ENCODE data around the gene TVP23B. TPM values are rescaled to one million over a fixed set of nuclear protein-coding genes. Genes with fewer than 3 reads are reported as not detected.

TVP23B gene
- total and polyA plus RNA-seq, 7 donors: 11.8 to 48.5 (median 18.8) TPM

DNA sequence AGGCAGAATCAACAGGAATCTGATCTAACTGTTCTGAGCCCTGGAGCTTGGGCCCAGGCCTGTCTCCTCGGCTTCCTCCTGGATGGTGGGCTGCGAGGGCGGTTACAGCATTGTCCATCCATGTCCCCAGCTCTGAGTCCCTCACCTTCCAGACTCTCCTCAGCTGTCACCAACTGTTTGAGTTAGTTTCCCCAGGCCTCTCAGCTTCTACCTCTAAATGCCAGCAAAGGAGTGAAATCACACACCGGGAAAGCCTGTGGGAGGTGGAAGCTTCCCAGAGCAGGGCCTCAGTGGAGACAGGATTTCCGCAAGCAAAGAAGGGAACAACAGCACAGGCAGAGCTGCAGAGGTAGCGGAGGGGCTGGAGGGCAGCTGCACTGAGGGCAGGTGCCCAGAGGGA, 67.5 kb downstream of the TVP23B start:
- no peaks in the 10 kb centered on the region for H3K9me3 ChIP-seq
- H3K4me1 ChIP-seq: no peaks in the 10 kb centered on the region
- TF ChIP-seq, protein P1, sequence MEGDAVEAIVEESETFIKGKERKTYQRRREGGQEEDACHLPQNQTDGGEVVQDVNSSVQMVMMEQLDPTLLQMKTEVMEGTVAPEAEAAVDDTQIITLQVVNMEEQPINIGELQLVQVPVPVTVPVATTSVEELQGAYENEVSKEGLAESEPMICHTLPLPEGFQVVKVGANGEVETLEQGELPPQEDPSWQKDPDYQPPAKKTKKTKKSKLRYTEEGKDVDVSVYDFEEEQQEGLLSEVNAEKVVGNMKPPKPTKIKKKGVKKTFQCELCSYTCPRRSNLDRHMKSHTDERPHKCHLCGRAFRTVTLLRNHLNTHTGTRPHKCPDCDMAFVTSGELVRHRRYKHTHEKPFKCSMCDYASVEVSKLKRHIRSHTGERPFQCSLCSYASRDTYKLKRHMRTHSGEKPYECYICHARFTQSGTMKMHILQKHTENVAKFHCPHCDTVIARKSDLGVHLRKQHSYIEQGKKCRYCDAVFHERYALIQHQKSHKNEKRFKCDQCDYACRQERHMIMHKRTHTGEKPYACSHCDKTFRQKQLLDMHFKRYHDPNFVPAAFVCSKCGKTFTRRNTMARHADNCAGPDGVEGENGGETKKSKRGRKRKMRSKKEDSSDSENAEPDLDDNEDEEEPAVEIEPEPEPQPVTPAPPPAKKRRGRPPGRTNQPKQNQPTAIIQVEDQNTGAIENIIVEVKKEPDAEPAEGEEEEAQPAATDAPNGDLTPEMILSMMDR (IDR thresholded peaks at IDR 0.05): no peak
- no peak for DNase-seq
- H3K27ac ChIP-seq: no peak overlapping the region
- H3K4me3 ChIP-seq: no peak overlapping the region
- intact Hi-C loops (cut with DNase I): no loop called here
- no peaks in the 10 kb centered on the region for H3K36me3 ChIP-seq (ENCODE audit: insufficient read depth in 1 of 2, low read depth in 1 of 2)
- 79 to 90% (median 84%) methylated on average over 6 of the region's 6 CpGs for WGBS, 3 donors
- ATAC-seq: no peak
- H3K27me3 ChIP-seq (ENCODE audit: insufficient read depth in 3 of 3, low read length in 2 of 3): no peaks in the 10 kb centered on the region

DNA sequence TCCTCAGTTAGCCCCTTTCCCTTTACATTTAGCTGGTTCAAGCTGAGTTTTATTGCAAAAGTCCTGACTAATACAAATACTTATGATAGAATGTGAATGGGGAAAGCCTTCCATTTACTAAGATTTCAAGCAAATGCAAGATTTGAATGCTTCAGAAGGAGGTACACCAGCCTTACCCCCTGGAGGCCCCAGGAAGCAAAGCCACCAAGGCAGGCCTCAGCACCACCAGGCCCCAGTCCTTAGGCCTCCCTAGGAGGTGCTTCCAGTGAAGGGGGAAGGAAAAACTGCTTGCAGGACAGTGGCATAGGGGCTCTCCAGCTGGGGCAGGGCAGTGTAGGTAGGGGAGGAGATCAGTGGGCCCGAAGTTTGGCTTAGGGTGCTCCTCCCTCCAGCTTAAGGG, 69.7 kb downstream of the TVP23B start:
- ATAC-seq (no peak), DNase-seq (no peak)
- no peaks in the 10 kb centered on the region for H3K27me3 ChIP-seq (ENCODE audit: insufficient read depth in 3 of 3, low read length in 2 of 3)
- peaks cover 6% of the 10 kb centered on the region for H3K4me1 ChIP-seq
- no peak overlapping the region for H3K27ac ChIP-seq
- TF ChIP-seq, protein P1 (IDR thresholded peaks at IDR 0.05): no peak
- H3K36me3 ChIP-seq (ENCODE audit: insufficient read depth in 1 of 2, low read depth in 1 of 2): no peaks in the 10 kb centered on the region
- WGBS, 3 donors: 82 to 93% (median 83%) methylated on average over 1 of the region's 1 CpG
- H3K4me3 ChIP-seq: no peak overlapping the region
- intact Hi-C loops (cut with DNase I): no loop called here
- no peaks in the 10 kb centered on the region for H3K9me3 ChIP-seq

DNA sequence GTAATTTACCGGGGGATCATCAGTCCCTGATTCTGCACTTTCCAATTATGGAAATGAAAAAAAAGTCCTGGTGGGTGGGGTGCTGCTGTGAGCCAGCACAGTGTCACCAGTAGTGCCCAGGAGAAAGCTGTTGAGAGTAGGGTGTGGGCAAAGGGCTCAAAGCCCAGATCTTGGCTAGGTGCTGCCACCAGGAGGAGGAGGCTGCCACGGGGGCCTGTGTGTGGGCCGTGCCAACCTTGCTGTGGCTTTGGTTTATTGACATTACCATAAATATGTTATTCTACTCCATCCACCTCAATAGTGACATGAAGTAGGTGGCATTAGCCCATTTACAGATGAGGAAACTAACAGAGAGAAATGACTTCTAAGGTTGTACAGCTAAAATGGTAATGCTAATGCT, 70.2 kb downstream of the TVP23B start:
- TF ChIP-seq, protein P1 (IDR thresholded peaks at IDR 0.05): no peak
- Histone ChIP-seq H3K27me3 (ENCODE audit: insufficient read depth in 3 of 3, low read length in 2 of 3) (no peaks in the 10 kb centered on the region), H3K4me3 (no peak overlapping the region), H3K27ac (no peak overlapping the region), H3K36me3 (ENCODE audit: insufficient read depth in 1 of 2, low read depth in 1 of 2) (no peaks in the 10 kb centered on the region), H3K9me3 (no peaks in the 10 kb centered on the region), H3K4me1 (peaks cover 7% of the 10 kb centered on the region)
- ATAC-seq (no peak), DNase-seq (no peak)
- intact Hi-C loops (cut with DNase I): no loop called here
- WGBS, 3 donors: 72 to 84% (median 80%) methylated on average over 3 of the region's 3 CpGs

DNA sequence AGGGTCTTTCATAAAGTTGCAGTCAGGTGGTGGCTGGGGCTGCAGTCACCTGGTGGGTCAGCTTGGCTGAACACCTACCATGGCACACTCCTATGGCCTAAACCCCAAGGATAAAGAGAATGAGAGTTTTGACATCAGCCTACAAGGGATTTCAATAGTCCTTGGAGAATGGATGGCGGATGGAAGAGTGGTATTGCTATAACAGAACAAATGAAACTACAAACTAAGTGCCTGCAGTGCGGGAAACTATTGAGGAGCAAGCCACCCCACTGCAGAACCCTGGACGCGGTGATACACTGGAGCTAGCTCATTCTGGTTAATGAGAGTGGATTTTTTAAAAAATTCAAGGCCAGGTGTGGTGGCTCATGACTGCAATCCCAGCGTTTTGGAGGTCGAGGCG, 74.0 kb downstream of the TVP23B start:
- H3K27ac ChIP-seq: no peak overlapping the region
- no peak for ATAC-seq
- H3K4me1 ChIP-seq: peaks cover 19% of the 10 kb centered on the region
- H3K9me3 ChIP-seq: no peaks in the 10 kb centered on the region
- no peaks in the 10 kb centered on the region for H3K36me3 ChIP-seq (ENCODE audit: insufficient read depth in 1 of 2, low read depth in 1 of 2)
- TF ChIP-seq, protein P1 (IDR thresholded peaks at IDR 0.05): no peak
- no peaks in the 10 kb centered on the region for H3K27me3 ChIP-seq (ENCODE audit: insufficient read depth in 3 of 3, low read length in 2 of 3)
- no peak for DNase-seq
- intact Hi-C loops (cut with DNase I): no loop called here
- WGBS, 3 donors: 84 to 89% (median 86%) methylated on average over 7 of the region's 7 CpGs
- H3K4me3 ChIP-seq: no peak overlapping the region

DNA sequence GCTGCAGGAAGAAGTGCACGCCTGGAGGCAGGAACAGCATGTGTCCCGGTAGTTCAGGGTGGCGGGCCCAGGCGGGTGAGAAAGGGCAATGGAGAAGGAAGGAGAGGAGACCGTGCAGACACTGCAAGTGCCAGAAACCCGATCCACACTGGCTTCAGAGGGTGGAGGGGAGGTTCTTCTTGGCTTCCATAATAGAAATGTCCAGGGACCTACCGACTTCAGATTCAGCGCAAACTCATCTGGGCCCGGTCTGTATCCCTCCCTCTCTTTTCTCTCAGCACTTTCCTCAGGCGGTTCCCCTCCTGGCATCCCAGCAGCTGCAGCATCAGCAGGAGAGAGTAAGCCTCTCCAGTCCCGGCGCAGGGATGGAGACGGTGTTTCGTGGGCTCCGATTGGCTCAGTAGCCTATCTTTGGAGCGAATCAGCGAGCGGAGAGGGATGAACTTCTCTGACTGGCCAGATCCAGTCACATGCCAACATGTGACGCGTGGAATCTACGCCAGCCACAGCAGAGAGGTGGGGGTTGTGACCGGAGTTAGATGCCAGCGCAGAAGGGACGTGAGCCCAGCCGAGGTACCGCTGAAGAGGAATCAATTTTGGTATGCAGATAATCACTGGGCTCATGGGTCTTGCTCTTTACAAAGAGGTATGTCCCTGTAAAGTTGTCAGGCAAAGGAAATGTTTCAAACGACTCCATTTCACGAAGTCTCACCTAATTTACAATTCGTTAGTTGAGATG, 75.0 kb downstream of the TVP23B start:
- no peaks in the 10 kb centered on the region for H3K36me3 ChIP-seq (ENCODE audit: insufficient read depth in 1 of 2, low read depth in 1 of 2)
- intact Hi-C loops (cut with DNase I): no loop called here
- TF ChIP-seq, protein P1 (IDR thresholded peaks at IDR 0.05): no peak
- H3K27me3 ChIP-seq (ENCODE audit: insufficient read depth in 3 of 3, low read length in 2 of 3): no peaks in the 10 kb centered on the region
- peaks cover 19% of the 10 kb centered on the region for H3K4me1 ChIP-seq
- ATAC-seq (peak; percentile 87 to 91 (median 90)), DNase-seq (peak; percentile 90 to 93)
- no peaks in the 10 kb centered on the region for H3K9me3 ChIP-seq
- 0% methylated on average over 28 to 29 of the region's 29 CpGs for WGBS, 3 donors
- H3K4me3 ChIP-seq: peak overlapping the region; percentile 69
- peak overlapping the region; percentile 74 for H3K27ac ChIP-seq

Measured in psoas muscle (tissue), 8 donors.